ENCODE results near the gene ARFIP1.

DNA sequence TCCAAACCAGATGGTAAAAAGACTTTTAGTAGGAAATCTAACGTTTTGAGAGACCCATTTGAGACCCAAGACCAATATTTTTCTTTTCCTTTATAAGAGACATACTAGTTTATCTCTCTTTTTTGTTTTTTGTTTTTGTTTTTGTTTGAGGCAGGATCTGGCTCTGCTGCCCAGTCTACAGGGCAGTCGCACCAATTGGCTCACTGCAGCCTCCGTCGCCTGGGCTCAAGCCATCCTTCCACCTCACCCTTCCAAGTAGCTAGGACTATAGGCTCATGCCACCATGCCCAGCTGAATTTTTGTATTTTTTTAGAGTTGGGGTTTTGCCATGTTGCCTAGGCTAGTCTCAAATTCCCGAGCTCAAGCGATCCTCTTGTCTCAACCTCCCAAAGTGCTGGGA is 79.2 kb downstream of the ARFIP1 start:
- TF ChIP-seq CTCF (IDR thresholded peaks at IDR 0.05) (no peak), EZH2 (IDR thresholded peaks at IDR 0.05) (no peak)

Measured in neural progenitor cell (in vitro differentiated cells).